Islet of Langerhans (tissue), 1 donor: ENCODE data around the gene VKORC1.

Experiments used
- FAIRE-seq: peaks from one replicate; lab custom pipeline; 2011; peaks lifted over from hg19 to GRCh38; lab: Jason Lieb, UNC

VKORC1 gene

GRCh38 chr16:31063495-31063842 lies 31.1 kb downstream of the VKORC1 start:
- FAIRE-seq, result no peak

GRCh38 chr16:31061813-31062440 lies 32.7 kb downstream of the VKORC1 start:
- no peak for FAIRE-seq

GRCh38 chr16:31061126-31061812 lies 33.3 kb downstream of the VKORC1 start:
- no peak for FAIRE-seq

- no peak for FAIRE-seq
These were observed 39.0 kb downstream of the VKORC1 start for GRCh38 chr16:31055613-31056012.

GRCh38 chr16:31052114-31052513 lies 42.5 kb downstream of the VKORC1 start:
- no peak for FAIRE-seq

GRCh38 chr16:31050280-31051030 lies 44.1 kb downstream of the VKORC1 start:
- no peak for FAIRE-seq

- FAIRE-seq, result no peak
These were observed 50.6 kb downstream of the VKORC1 start for GRCh38 chr16:31043898-31044481.

- no peak for FAIRE-seq
These were observed 51.2 kb downstream of the VKORC1 start for GRCh38 chr16:31043352-31043751.

GRCh38 chr16:31042866-31043265 lies 51.7 kb downstream of the VKORC1 start:
- no peak for FAIRE-seq
